ENCODE data around the gene ZNF565. TPM values are rescaled to one million over a fixed set of nuclear protein-coding genes. Genes with fewer than 3 reads are reported as not detected.
"Not testable (repeated sequence)": the region's sequence is repeated elsewhere in the genome, so short reads cannot be mapped to it uniquely, and the experiment has no call there.

The ZNF565 gene
- polyA plus RNA-seq, 2 of the 4 experiments (the other 2 are of a cell fraction) = 4.5 to 5.6 TPM

- TF ChIP-seq ATOH8 (CRISPR knock-in tag; IDR thresholded peaks at IDR 0.05; ENCODE audit: low read depth) = no peak
- TF ChIP-seq HEYL (CRISPR knock-in tag; IDR thresholded peaks at IDR 0.05) = no peak
- no peak for TF ChIP-seq CEBPB (IDR thresholded peaks at IDR 0.05)
- TF ChIP-seq HDAC2 (IDR thresholded peaks at IDR 0.05) = no peak
- no peak for TF ChIP-seq HOXB13 (CRISPR knock-in tag; IDR thresholded peaks at IDR 0.05; ENCODE audit: low read depth)
These were observed 29.6 kb upstream of the ZNF565 start (continued) for GRCh38 chr19:36244066-36244465.

- H3K4me3 ChIP-seq = no peak overlapping the region
- H3K9me3 ChIP-seq = peaks cover 97% of the 10 kb centered on the region
- ChIA-PET POLR2A (interaction anchor here (1.1 kb wide), 1 partner anchor 21 kb away, joined by 6 read pairs; the partner anchor contains the start of genes ZNF146 and ZNF565), CTCF (no interaction called here)
- H3K27ac ChIP-seq = no peak overlapping the region
- TF ChIP-seq HES2 (IDR thresholded peaks at IDR 0.05) (peak; percentile 28; the same call in 1 of the 2 replicates), GATA3 (IDR thresholded peaks at IDR 0.05; ENCODE audit: borderline replicate concordance) (peak; percentile 57), EP300 (IDR thresholded peaks at IDR 0.05) (no peak)
- FAIRE-seq = no peak
- no peaks in the 10 kb centered on the region for H3K4me1 ChIP-seq
- no peak overlapping the region for H3K4me2 ChIP-seq
- DNase-seq (ENCODE audit: low read depth in 1 of 2, low spot score in 1 of 2) = peak in 1 of 2 experiments; percentile 45
- ATAC-seq = peak in 1 of 2 experiments; percentile 32; a peak in 1 of 6 replicates
- WGBS (ENCODE audit: missing lambda C conversion rate) = 92% methylated on average over 3 of the region's 3 CpGs
These were observed 22.5 kb upstream of the ZNF565 start for GRCh38 chr19:36236946-36237310.

GRCh38 chr19:36236304-36236945 lies 22.0 kb upstream of the ZNF565 start:
- CTCF ChIA-PET = interaction anchor here (0.6 to 1.2 kb wide), 3 partner anchors 11 to 988 kb away, joined by 3 to 5 read pairs (median 3); no protein-coding TSS in a partner anchor
- no peak for TF ChIP-seq MAFK (IDR thresholded peaks at IDR 0.05; ENCODE audit: partially characterized antibody)
- TF ChIP-seq HEYL (CRISPR knock-in tag; IDR thresholded peaks at IDR 0.05) = 0 out of 2 replicates have a peak, but pooled peaks have one; percentile 28
- peak; percentile 43 for TF ChIP-seq CHD2 (IDR thresholded peaks at IDR 0.05; ENCODE audit: low read length, partially characterized antibody)
- Histone ChIP-seq H3K4me2 (no peak overlapping the region), H3K9me3 (peaks cover 97% of the 10 kb centered on the region), H3K4me1 (no peaks in the 10 kb centered on the region), H3K27ac (no peak overlapping the region), H3K4me3 (no peak overlapping the region)
- FAIRE-seq (peak; percentile 96), DNase-seq (ENCODE audit: low read depth in 1 of 2, low spot score in 1 of 2) (peak in 1 of 2 experiments; percentile 62), ATAC-seq (peak in 1 of 2 experiments; percentile 31; a peak in 1 of 6 replicates)
- WGBS (ENCODE audit: missing lambda C conversion rate) = 94% methylated on average over 6 of the region's 6 CpGs
- POLR2A ChIA-PET = interaction anchor here (1.1 kb wide), 1 partner anchor 21 kb away, joined by 6 read pairs; the partner anchor contains the start of genes ZNF146 and ZNF565

- 87% methylated on average over 7 of the region's 7 CpGs for WGBS (ENCODE audit: missing lambda C conversion rate)
- peaks cover 97% of the 10 kb centered on the region for H3K9me3 ChIP-seq
- H3K4me2 ChIP-seq; H3K4me3 ChIP-seq; ATAC-seq; POLR2A ChIA-PET; H3K4me1 ChIP-seq; H3K27ac ChIP-seq; DNase-seq (ENCODE audit: low read depth in 1 of 2, low spot score in 1 of 2); FAIRE-seq: not testable (repeated sequence)
- CTCF ChIA-PET = interaction anchor here (1.9 kb wide), 1 partner anchor 29 kb away, joined by 3 read pairs; no protein-coding TSS in a partner anchor
These were observed 19.2 kb upstream of the ZNF565 start for GRCh38 chr19:36233626-36234025.

GRCh38 chr19:36225219-36225892 lies 10.9 kb upstream of the ZNF565 start:
- 80% methylated on average over 5 of the region's 5 CpGs for WGBS (ENCODE audit: missing lambda C conversion rate)
- no peak overlapping the region for H3K27ac ChIP-seq
- H3K4me3 ChIP-seq = no peak overlapping the region
- ATAC-seq (no peak), DNase-seq (ENCODE audit: low read depth in 1 of 2, low spot score in 1 of 2) (no peak), FAIRE-seq (no peak)
- ChIA-PET POLR2A (interaction anchor here (0.7 kb wide), 1 partner anchor 431 kb away, joined by 14 read pairs; no protein-coding TSS in a partner anchor), CTCF (interaction anchor here (0.6 to 1.9 kb wide), 4 partner anchors 10 to 36 kb away, joined by 3 to 6 read pairs (median 4); partner anchors contain the start of gene ZNF146)
- peaks cover 100% of the 10 kb centered on the region for H3K9me3 ChIP-seq
- TF ChIP-seq RAD21 (conservative IDR thresholded peaks at IDR 0.05 in 1 of 2, IDR thresholded peaks at IDR 0.05 in 1 of 2) (no peak), PHF8 (IDR thresholded peaks at IDR 0.05; ENCODE audit: borderline replicate concordance, low read depth) (no peak), FOSL2 (IDR thresholded peaks at IDR 0.05) (no peak), FOSL2 (CRISPR knock-in tag; IDR thresholded peaks at IDR 0.05) (no peak), HES2 (IDR thresholded peaks at IDR 0.05) (no peak), TP53 (CRISPR knock-in tag; IDR thresholded peaks at IDR 0.05) (no peak), JUN (IDR thresholded peaks at IDR 0.05) (0 out of 5 replicates have a peak, but pooled peaks of 1 of the 2 experiments have one; percentile 14)
- no peaks in the 10 kb centered on the region for H3K4me1 ChIP-seq
- H3K4me2 ChIP-seq = no peak overlapping the region

Data from A549 (cell line).